GM21447 (cell line): ENCODE measurements around the gene SPG11.
"Not testable (repeated sequence)": the region's sequence is repeated elsewhere in the genome, so short reads cannot be mapped to it uniquely, and the experiment has no call there.

ENCODE experiments used
- ATAC-seq: cut with Tn5 transposase; IDR thresholded peaks from one replicate; pipeline ENCODE4 v1.9.1; 2021; ENCODE audit not compliant: unreplicated experiment

Gene SPG11

GRCh38 chr15:44565387-44566154 lies 97.9 kb downstream of the SPG11 start:
- ATAC-seq, result no peak

GRCh38 chr15:44560926-44561325 lies 102.5 kb downstream of the SPG11 start:
- not testable (repeated sequence) for ATAC-seq

- no peak for ATAC-seq
Observed at GRCh38 chr15:44554934-44555723, 108.3 kb downstream of the SPG11 start.

GRCh38 chr15:44550734-44551133 lies 112.7 kb downstream of the SPG11 start:
- ATAC-seq, result no peak

GRCh38 chr15:44550256-44550655 lies 113.2 kb downstream of the SPG11 start:
- no peak for ATAC-seq

- not testable (repeated sequence) for ATAC-seq
Observed at GRCh38 chr15:44549152-44549551, 114.3 kb downstream of the SPG11 start.

- peak; percentile 75 for ATAC-seq
Observed at GRCh38 chr15:44545913-44546802, 117.3 kb downstream of the SPG11 start.

- not testable (repeated sequence) for ATAC-seq
Observed at GRCh38 chr15:44544745-44545144, 118.7 kb downstream of the SPG11 start.

GRCh38 chr15:44542596-44542995 lies 120.9 kb downstream of the SPG11 start:
- no peak for ATAC-seq

GRCh38 chr15:44541282-44541958 lies 122.0 kb downstream of the SPG11 start:
- no peak for ATAC-seq

- no peak for ATAC-seq
Observed at GRCh38 chr15:44537735-44538240, 125.7 kb downstream of the SPG11 start.

- ATAC-seq, result peak; percentile 88
Observed at GRCh38 chr15:44536962-44537734, 126.3 kb downstream of the SPG11 start, which contains the start of gene EIF3J. Gene EIF3J (plus strand): TSS chr15:44537147. CDS start chr15:44537195, 48 bp downstream.

- peak; percentile 65 for ATAC-seq
Observed at GRCh38 chr15:44536302-44536961, 127.0 kb downstream of the SPG11 start.

- no peak for ATAC-seq
Observed at GRCh38 chr15:44535523-44536301, 127.8 kb downstream of the SPG11 start.

- no peak for ATAC-seq
Observed at GRCh38 chr15:44535092-44535491, 128.4 kb downstream of the SPG11 start.

- no peak for ATAC-seq
Observed at GRCh38 chr15:44532689-44533088, 130.8 kb downstream of the SPG11 start.

GRCh38 chr15:44532275-44532674 lies 131.2 kb downstream of the SPG11 start:
- not testable (repeated sequence) for ATAC-seq

- ATAC-seq, result no peak
Observed at GRCh38 chr15:44530653-44531052, 132.8 kb downstream of the SPG11 start.
